AG04450 (cell line): ENCODE measurements around the gene SEMA6A. TPM values are rescaled to one million over a fixed set of nuclear protein-coding genes. Genes with fewer than 3 reads are reported as not detected.

Experiments
- CTCF ChIA-PET: fragments of 300-600, 350-600 bp; formaldehyde crosslinking; extraction: SDS; loops from one replicate; lab custom pipeline; 2022; ENCODE audit warnings: antibody characterized with exemption, inconsistent platforms; lab: Charles Lee
- POLR2A ChIA-PET: fragments of 350-600 bp; formaldehyde crosslinking; extraction: SDS; loops from one replicate; lab custom pipeline; 2021; ENCODE audit warnings: antibody characterized with exemption, inconsistent platforms; lab: Yijun Ruan, JAX
- DNase-seq: peaks from one replicate; pipeline ENCODE4 v3.0.0-alpha.2; 2011; ENCODE audit warnings: low read depth, low spot score
- H3K27ac ChIP-seq: one replicate; pipeline ENCODE4 v1.5.1; 2012; ENCODE audit warnings: low read depth, low read length, control low read depth
- H3K27me3 ChIP-seq: one replicate; pipeline ENCODE4 v1.6.0; 2012; ENCODE audit warnings: low read length; ENCODE audit not compliant: control insufficient read depth, insufficient read depth
- H3K4me3 ChIP-seq: 2 replicates; pipeline ENCODE4 v1.5.1; 2011; ENCODE audit warnings: mild to moderate bottlenecking, low read depth, low read length, control low read depth
- H3K9me3 ChIP-seq: 2 replicates; pipeline ENCODE4 v1.5.1; 2012; ENCODE audit warnings: low read length; ENCODE audit not compliant: control insufficient read depth, insufficient read depth
- CTCF ChIP-seq: IDR thresholded peaks from 2 replicates; pipeline ENCODE4 v1.5.1; 2011; ENCODE audit warnings: low read depth, low read length, control low read depth, inconsistent platforms
- polyA plus RNA-seq: library from polyadenylated mRNA; depleted of rRNA; stranded (reverse); fragments of >200 nt; gene quantifications from 2 replicates; pipeline ENCODE4 v1.2.3, GENCODE V29; 2011

SEMA6A gene
- polyA plus RNA-seq, 1 experiment, result 0.17 TPM

DNA sequence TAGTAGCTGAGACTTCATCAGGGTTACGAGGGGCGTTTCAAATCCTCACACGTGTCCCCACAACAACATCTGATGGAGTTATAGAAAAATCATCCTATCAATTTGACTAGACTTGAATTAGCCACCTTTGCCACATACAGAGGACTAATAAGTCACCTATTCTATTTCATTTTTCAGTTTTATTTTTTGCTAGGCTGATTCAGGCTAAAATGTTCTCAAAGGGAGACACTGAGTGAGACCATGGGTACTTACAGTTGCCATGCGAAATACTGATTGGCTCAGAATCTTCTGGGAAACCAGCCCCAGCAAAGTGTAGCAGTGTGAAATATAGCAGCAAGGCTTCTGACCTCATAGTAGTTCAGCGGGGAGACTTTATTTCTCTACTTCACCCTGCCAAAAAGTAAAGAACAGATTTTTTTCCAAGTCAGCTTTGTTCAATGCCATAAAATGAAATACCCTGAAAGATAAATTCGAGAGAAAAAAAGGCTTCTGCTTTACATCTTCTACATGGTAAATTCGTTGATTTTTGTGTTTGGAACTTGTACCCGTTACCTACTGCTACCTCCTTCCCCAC, 69.9 kb downstream of the SEMA6A start:
- Histone ChIP-seq H3K27ac (no peak overlapping the region), H3K9me3 (no peaks in the 10 kb centered on the region), H3K27me3 (peaks cover 12% of the 10 kb centered on the region), H3K4me3 (no peak overlapping the region)
- ChIA-PET CTCF (no interaction called here), POLR2A (no interaction called here)
- no peak for DNase-seq
- no peak for TF ChIP-seq CTCF

DNA sequence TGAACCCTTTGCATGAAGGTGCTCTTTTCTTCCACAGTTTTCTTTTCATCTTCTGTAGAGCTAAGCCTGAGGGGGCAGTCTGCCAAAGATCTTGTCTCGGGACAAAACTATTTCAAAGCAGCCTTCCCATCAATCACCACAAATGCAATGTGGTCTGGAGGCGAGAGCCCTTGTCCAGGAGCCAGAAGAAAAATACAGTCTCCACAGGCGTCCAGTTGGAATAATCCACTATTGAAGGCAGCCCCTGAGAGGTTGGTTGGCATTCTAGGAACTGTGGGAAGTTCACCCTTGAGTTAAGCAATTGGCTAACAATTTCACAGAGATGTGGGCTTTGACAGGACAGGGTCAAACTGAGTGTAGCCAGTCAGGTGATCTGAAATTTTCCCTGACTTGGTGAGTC, 72.0 kb downstream of the SEMA6A start:
- CTCF ChIA-PET, result no interaction called here
- Histone ChIP-seq H3K27me3 (peaks cover 10% of the 10 kb centered on the region), H3K4me3 (no peak overlapping the region), H3K9me3 (no peaks in the 10 kb centered on the region), H3K27ac (no peak overlapping the region)
- no peak for TF ChIP-seq CTCF
- DNase-seq, result no peak
- POLR2A ChIA-PET, result no interaction called here

GRCh38 chr5:116502138-116502537, 72.5 kb downstream of the SEMA6A start:
- H3K27ac ChIP-seq, result no peak overlapping the region
- ChIA-PET CTCF (no interaction called here), POLR2A (no interaction called here)

GRCh38 chr5:116498503-116499048, 76.0 kb downstream of the SEMA6A start:
- H3K27me3 ChIP-seq, result peaks cover 8% of the 10 kb centered on the region
- TF ChIP-seq CTCF, result no peak
- H3K27ac ChIP-seq, result no peak overlapping the region
- no peak overlapping the region for H3K4me3 ChIP-seq
- CTCF ChIA-PET, result no interaction called here
- POLR2A ChIA-PET, result no interaction called here
- no peaks in the 10 kb centered on the region for H3K9me3 ChIP-seq
- DNase-seq, result no peak

More at GRCh38 chr5:116502138-116502537, 72.5 kb downstream of the SEMA6A start:
- Histone ChIP-seq H3K27me3 (peaks cover 10% of the 10 kb centered on the region), H3K4me3 (no peak overlapping the region), H3K9me3 (no peaks in the 10 kb centered on the region)
- TF ChIP-seq CTCF, result no peak
- no peak for DNase-seq

DNA sequence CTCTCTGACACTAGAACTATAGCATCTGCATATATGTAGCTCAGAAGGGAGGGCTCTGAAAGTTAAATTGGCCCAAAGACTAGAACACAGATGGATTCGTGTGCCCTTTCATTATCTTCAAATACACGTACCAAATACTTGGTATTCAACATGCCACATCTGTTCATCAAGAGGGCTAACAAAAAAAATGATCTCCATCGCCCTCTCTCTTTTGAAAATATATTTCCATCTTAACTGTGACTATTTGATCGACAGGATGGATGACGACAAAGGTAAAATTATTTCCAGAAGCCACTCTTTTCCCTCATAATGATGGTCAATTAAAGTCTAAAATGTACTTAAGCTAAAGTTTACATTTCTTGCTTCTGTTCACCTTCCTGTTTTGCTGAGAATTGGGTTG, 77.0 kb downstream of the SEMA6A start:
- H3K27ac ChIP-seq, result no peak overlapping the region
- H3K4me3 ChIP-seq, result no peak overlapping the region
- POLR2A ChIA-PET, result no interaction called here
- TF ChIP-seq CTCF, result no peak
- no peak for DNase-seq
- H3K9me3 ChIP-seq, result no peaks in the 10 kb centered on the region
- peaks cover 9% of the 10 kb centered on the region for H3K27me3 ChIP-seq
- CTCF ChIA-PET, result interaction anchor here (1.1 kb wide), 1 partner anchor 360 kb away, joined by 5 read pairs; no protein-coding TSS in a partner anchor
